GM19035 (cell line): Measurements from ENCODE around the gene FGD4.
A peak's percentile ranks its signal among the peaks of the same experiment; 100 is the strongest.

Experiments used
- ATAC-seq: cut with Tn5 transposase; IDR thresholded peaks from one replicate; pipeline ENCODE4 v1.9.1; 2021; ENCODE audit not compliant: unreplicated experiment

Gene FGD4

GRCh38 chr12:32399370-32400113 is at the start of gene FGD4:
Gene FGD4, plus strand, starts transcription at chr12:32399558.
- peak; percentile 91 for ATAC-seq

GRCh38 chr12:32353540-32353939 is 45.8 kb upstream of the FGD4 start:
- ATAC-seq = no peak

- ATAC-seq = no peak
Measured at GRCh38 chr12:32357601-32358249, 41.6 kb upstream of the FGD4 start.

- ATAC-seq = no peak
Measured at GRCh38 chr12:32360956-32361355, 38.4 kb upstream of the FGD4 start.

GRCh38 chr12:32362892-32363291 is 36.5 kb upstream of the FGD4 start:
- ATAC-seq = no peak

GRCh38 chr12:32365473-32366064 is 33.8 kb upstream of the FGD4 start:
- no peak for ATAC-seq

- no peak for ATAC-seq
Measured at GRCh38 chr12:32366714-32367113, 32.6 kb upstream of the FGD4 start.

GRCh38 chr12:32367381-32367780 is 32.0 kb upstream of the FGD4 start:
- no peak for ATAC-seq

GRCh38 chr12:32369202-32369601 is 30.2 kb upstream of the FGD4 start:
- ATAC-seq = no peak

GRCh38 chr12:32377344-32378055 is 21.9 kb upstream of the FGD4 start:
- no peak for ATAC-seq

- ATAC-seq = no peak
Measured at GRCh38 chr12:32379213-32379612, 20.1 kb upstream of the FGD4 start.

GRCh38 chr12:32379667-32380066 is 19.7 kb upstream of the FGD4 start:
- ATAC-seq = no peak

GRCh38 chr12:32382226-32382625 is 17.1 kb upstream of the FGD4 start:
- ATAC-seq = no peak

GRCh38 chr12:32390572-32391219 is 8.7 kb upstream of the FGD4 start:
- ATAC-seq = no peak

GRCh38 chr12:32395026-32395425 is 4.3 kb upstream of the FGD4 start:
- no peak for ATAC-seq

GRCh38 chr12:32397696-32398095 is 1.7 kb upstream of the FGD4 start:
- ATAC-seq = no peak

GRCh38 chr12:32398181-32398580 is 1.2 kb upstream of the FGD4 start:
- no peak for ATAC-seq

GRCh38 chr12:32398816-32399369 is 465 bp upstream of the FGD4 start:
- no peak for ATAC-seq

- no peak for ATAC-seq
Measured at GRCh38 chr12:32400114-32400672, 835 bp downstream of the FGD4 start.

- ATAC-seq = no peak
Measured at GRCh38 chr12:32400866-32401265, 1.5 kb downstream of the FGD4 start.

GRCh38 chr12:32402170-32402569 is 2.8 kb downstream of the FGD4 start:
- no peak for ATAC-seq
